GM03348 (cell line): ENCODE measurements around the gene TM9SF1.
A peak's percentile ranks its signal among the peaks of the same experiment; 100 is the strongest.

ENCODE experiments used
- DNase-seq: peaks from one replicate; pipeline ENCODE4 v3.0.0; 2012; ENCODE audit warnings: low spot score

TM9SF1 gene, protein sequence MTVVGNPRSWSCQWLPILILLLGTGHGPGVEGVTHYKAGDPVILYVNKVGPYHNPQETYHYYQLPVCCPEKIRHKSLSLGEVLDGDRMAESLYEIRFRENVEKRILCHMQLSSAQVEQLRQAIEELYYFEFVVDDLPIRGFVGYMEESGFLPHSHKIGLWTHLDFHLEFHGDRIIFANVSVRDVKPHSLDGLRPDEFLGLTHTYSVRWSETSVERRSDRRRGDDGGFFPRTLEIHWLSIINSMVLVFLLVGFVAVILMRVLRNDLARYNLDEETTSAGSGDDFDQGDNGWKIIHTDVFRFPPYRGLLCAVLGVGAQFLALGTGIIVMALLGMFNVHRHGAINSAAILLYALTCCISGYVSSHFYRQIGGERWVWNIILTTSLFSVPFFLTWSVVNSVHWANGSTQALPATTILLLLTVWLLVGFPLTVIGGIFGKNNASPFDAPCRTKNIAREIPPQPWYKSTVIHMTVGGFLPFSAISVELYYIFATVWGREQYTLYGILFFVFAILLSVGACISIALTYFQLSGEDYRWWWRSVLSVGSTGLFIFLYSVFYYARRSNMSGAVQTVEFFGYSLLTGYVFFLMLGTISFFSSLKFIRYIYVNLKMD

DNA sequence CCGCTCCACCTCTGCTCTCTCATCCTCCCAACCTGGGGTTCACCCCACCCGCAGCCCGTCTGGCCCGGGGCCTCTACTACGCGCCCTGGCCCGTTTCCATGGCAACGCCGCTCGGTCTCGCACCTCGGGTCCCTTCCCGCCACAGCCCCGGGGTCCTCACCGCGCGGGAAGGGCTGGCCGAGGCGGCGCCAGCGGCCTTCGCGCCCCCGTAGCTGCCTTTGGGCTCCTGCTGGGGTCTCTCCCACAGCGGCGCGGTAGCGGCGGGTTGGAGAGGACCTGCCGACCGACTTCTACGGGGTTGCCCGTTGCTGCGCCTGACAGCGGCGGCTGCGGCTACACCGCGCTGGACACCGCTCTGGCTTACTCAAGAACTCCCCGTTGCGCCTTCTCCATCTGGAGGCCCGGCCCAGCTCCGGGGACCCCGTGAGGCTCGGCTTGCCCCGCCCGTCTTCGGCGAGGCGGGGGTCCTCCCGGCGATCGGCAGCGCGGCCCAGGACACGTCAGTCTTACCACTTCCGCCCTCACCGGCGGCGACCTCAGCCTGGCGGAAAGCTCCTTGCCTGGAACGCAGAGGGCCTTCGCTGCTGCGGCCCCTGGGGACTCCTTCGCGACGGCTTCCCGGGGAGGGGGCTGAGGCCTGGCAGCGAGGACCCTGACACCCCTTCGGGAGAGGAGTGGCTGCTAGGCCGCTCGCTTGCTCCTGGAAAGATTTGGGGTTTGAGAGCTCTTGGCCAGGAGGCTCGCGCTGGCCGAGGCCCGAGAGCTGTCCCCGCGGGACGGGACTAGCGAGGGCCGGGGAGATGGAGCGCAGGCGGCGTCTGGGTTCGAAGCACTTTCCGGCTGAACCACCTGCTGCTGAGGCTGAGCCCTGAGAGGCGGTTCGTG lies at the start of gene TM9SF1:
Gene TM9SF1 (minus strand): TSS at position 256 of the 885 bp plus-strand sequence. CDS start 422 bp downstream, outside the sequence.
- DNase-seq, result peak; percentile 94

- no peak for DNase-seq
Measured at GRCh38 chr14:24243336-24243836, 48.1 kb upstream of the TM9SF1 start.

GRCh38 chr14:24241829-24242443 lies 46.7 kb upstream of the TM9SF1 start:
- peak; percentile 97 for DNase-seq

GRCh38 chr14:24240110-24240918 lies 45.1 kb upstream of the TM9SF1 start:
- DNase-seq, result no peak

GRCh38 chr14:24238527-24239037 lies 43.3 kb upstream of the TM9SF1 start:
- no peak for DNase-seq

DNA sequence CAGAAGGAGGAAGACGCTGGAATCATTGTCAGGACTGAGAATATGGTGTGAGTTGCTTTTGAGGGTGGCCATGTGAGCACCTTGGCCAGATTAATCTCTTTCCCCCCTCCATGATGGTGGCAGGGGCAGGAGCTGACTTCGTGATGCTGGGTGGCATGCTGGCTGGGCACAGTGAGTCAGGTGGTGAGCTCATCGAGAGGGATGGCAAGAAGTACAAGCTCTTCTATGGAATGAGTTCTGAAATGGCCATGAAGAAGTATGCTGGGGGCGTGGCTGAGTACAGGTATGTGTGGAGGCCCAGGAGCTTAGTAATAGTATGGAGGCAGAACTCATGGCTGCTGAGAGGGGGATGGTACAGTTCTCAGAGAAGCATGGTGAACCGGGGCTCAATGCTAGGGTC lies 42.9 kb upstream of the TM9SF1 start:
- no peak for DNase-seq

- no peak for DNase-seq
Measured at GRCh38 chr14:24237463-24237955, 42.3 kb upstream of the TM9SF1 start.

DNA sequence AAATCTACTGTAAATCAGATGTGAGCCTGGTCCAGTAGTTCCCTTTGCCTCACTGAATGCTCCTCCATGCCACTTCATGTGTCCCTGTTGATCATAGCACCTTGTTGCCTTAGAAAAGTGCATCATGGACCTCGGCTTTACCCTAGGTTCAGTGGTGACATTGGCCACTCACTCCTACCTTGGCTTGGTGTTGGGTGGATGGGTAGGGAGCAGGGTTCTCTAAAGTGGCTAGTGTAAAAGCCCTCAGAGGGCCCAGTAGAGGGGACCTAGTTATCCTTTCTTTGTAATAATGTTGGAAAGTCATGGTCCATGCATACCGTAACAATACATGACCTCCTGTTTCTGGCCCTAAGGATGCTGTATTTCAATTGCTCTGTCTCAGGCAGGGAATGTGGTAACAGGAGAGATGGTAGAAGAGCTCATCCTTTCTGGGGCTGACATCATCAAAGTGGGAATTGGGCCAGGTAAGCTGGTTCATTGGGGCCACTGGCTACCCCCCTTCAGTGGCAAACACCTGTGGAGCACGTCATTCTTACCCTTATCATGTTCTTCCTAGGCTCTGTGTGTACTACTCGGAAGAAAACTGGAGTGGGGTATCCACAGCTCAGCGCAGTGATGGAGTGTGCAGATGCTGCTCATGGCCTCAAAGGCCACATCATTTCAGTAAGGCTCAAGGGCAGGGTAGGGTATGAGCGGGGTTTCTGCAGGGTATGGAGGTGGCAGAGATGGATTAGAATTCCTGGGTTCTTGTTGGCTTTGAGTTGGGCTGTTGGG lies 41.6 kb upstream of the TM9SF1 start:
- DNase-seq, result no peak

DNA sequence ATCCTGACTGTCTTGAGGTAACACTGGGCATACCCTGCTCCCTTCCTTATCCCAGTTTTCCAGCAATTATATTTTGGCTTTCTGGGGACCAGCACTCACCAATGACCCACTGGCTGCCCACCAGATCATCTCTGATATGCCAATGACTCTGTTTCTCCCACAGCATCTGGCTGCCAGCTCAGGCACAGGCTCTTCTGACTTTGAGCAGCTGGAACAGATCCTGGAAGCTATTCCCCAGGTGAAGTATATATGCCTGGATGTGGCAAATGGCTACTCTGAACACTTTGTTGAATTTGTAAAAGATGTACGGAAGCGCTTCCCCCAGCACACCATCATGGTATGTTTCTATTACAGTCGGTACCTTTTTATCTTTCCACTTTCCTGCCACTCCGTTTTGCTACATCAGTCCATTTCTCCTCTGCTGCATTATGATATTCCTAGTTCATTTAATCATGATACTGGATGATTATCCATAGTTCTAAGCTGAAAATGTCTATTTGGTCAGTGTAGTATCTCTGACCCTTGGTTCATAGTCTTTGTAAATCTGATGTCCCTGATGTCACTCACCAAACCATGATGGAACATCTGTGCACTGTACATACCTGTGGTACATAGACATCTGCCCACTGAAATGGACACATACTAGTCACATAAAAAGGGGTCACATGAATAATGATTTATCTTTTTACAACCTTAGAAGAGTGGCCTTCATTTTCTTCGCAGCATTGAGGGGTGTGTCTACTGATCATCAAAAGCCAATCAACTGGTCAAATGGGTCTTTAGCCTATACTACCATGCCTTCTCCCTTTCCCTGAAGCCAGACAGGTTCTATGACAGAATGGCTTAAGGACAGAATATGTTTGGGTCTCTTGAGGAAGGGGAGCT lies 40.8 kb upstream of the TM9SF1 start:
- no peak for DNase-seq

DNA sequence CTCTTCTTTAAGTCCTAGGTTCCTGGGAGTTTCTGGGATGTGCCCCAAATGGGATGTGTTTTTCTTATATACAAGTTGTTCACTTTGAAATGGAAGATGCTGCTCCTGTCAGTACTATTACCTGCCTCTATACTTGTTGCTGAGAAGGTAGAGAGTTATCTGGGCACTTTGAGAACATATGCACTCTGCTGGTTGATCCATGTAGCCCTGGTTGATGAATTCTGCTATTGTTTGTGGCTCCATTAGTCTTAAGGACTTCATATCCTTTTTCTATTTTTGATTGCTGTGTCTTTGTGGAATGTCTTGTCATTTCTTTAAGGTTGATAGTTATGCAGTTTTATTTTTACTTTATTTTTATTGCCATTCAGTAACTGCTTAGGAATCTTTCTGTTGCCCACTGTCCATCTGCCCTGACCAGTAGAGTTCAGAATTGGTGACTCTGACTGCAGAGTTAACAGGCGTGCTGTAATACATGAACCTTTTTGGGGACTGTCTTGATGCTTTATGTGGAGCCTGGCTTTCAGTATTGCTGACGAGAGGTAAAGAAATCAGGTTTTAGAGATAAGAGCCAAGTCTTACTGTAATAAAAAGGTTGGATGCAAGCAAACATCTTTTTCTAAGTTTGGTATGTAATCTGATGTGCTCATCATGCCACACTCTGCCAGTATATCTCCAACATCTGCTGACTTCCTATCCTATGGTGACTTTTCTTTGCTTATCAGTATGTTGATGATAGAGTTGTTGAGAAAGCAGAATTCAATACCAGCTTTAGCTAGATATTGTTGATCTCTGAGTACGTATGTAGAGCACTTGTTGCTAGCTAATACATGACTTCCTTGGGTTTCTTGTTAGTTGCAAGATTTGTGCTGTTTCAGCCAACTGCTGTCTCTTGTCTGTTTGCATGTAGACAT lies 39.1 kb upstream of the TM9SF1 start:
- DNase-seq, result no peak

- DNase-seq, result no peak
Measured at GRCh38 chr14:24233538-24233866, 38.3 kb upstream of the TM9SF1 start.

- peak; percentile 81 for DNase-seq
Measured at GRCh38 chr14:24232645-24233537, 37.6 kb upstream of the TM9SF1 start, which contains the start of gene GMPR2. Gene GMPR2, plus strand, starts transcription at chr14:24232929. Its CDS starts 325 bp downstream, at chr14:24233254.

- DNase-seq, result peak; percentile 95
Measured at GRCh38 chr14:24232121-24232644, 36.9 kb upstream of the TM9SF1 start, which contains the start of gene NEDD8. Gene NEDD8, minus strand, starts transcription at chr14:24232367. Its CDS starts 100 bp downstream, at chr14:24232267.

DNA sequence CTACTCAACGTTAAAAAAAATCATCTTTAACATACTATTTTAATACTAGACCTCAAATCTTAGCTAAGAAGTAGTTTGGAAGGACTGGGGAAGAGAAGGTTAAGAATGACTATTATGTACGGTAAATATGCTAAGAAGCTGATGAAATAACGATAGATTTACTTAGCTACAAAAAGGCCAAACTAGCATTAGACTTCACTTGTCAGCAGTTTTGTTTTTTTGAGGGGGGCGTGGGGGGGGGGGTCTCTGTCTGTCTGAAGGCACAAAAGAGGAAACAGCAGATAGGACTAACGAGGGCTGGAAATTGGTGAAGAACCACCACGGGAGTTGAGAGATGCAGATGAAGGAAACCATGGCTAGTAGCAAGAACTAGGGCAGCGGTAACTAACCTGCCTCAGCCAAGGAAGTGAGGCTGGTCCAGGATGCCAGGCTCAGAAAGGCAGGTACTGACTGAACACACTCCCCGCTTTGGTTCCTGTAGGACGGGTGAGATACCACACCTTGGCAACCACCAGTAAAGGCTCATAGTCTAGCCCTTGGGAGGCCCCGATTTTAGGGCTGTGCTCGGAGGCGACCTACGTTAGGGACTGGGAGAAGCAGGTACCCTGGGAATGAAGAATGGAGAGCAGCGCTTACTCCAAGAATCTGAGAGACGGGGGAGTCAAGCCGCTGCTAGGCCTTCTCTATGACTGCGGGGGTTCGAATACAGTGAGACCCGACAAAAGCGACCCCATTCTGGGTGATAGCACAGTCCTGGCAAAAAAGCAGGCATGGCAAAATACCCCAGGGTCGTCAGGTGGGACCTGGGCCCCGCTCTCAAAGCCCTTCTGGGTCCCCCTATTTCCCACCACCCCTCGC lies 36.3 kb upstream of the TM9SF1 start:
- DNase-seq, result no peak

DNA sequence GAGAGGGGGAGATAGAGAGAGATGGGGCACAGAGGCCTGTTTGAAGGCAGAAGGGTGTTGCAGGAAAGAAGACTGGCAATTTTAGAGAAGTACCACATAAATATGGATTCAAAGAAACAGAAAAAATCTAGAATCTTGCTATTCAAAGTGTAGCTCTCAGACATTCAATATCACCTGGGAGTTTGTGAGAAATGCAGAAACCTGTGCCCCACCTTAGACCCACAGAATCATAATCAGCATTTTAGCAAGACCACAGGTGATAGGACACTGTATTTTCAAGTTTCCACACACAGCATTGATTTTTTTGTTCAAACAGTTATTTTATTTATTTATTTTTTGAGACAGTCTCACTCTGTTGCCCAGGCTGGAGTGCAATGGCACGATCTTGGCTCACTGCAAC lies 33.7 kb upstream of the TM9SF1 start:
- DNase-seq, result no peak
